WI38 (cell line): ENCODE data around the gene ZSCAN21.

Experiments
- H3K4me3 ChIP-seq: 2 replicates; pipeline ENCODE4 v1.5.1; 2011; ENCODE audit warnings: low read depth, mild to moderate bottlenecking, control low read depth, low read length
- TF ChIP-seq, protein P1 (sequence below): IDR thresholded peaks from 2 replicates; pipeline ENCODE4 v1.5.1; 2012; ENCODE audit warnings: low read depth, mild to moderate bottlenecking, control low read depth, low read length

The ZSCAN21 gene

DNA sequence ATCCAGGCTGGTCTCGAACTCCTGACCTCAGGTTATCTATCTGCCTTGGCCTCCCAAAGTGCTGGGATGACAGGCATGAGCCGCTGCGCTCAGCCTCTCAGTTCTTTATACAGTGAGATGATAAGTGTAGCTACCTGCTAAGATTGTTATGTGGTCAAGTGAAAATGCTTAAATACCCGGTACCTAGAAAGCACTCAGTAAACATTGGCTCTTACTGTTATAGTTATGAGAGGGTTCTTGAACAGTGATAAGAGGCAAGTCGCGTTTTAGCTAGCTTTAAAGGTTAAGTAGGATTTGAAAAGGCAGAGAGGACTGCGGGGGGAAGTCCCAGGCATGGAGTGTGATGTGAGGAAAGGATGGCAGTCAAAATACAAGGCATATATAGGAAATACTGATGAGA lies 29.7 kb upstream of the ZSCAN21 start:
- TF ChIP-seq, protein P1, sequence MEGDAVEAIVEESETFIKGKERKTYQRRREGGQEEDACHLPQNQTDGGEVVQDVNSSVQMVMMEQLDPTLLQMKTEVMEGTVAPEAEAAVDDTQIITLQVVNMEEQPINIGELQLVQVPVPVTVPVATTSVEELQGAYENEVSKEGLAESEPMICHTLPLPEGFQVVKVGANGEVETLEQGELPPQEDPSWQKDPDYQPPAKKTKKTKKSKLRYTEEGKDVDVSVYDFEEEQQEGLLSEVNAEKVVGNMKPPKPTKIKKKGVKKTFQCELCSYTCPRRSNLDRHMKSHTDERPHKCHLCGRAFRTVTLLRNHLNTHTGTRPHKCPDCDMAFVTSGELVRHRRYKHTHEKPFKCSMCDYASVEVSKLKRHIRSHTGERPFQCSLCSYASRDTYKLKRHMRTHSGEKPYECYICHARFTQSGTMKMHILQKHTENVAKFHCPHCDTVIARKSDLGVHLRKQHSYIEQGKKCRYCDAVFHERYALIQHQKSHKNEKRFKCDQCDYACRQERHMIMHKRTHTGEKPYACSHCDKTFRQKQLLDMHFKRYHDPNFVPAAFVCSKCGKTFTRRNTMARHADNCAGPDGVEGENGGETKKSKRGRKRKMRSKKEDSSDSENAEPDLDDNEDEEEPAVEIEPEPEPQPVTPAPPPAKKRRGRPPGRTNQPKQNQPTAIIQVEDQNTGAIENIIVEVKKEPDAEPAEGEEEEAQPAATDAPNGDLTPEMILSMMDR, result no peak
- no peak overlapping the region for H3K4me3 ChIP-seq

DNA sequence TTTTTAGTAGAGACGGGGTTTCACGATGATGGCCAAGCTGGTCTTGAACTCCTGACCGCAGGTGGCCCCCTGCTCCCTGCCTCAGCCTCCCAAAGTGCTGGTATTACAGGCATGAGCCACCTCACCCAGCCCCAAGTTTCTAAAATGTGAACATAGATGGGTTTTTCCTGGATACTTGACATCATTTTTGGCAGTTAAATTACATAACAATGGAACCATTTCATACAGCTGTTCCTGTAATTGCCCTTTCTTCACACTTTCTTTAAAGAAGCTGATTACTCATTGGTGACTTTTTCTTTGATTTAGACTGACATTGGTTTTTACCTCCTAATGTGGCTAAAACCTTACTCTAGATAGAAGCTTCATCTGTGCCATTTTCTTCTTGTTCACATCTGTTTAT lies 28.3 kb upstream of the ZSCAN21 start:
- TF ChIP-seq, protein P1, result no peak
- H3K4me3 ChIP-seq, result no peak overlapping the region

DNA sequence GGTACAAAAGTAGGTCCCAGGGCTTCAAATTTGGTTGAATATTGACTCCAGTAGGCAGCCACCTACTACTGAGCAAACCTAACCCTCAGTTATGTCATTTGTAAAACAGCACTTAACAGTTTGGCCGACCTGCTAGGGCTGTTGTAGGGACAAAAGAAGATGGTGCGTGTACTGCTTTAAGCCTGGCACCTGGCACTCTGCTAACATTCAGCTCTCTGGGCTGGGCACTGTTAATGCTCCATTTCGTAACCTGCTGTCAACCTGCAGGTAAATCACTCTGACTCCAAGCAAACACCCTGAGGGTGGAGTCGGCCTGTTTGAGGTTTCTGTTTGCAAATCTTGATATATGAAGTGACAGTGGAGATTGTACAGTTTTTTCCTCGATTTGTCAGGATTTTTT lies 27.0 kb upstream of the ZSCAN21 start:
- TF ChIP-seq, protein P1, result no peak
- no peak overlapping the region for H3K4me3 ChIP-seq

DNA sequence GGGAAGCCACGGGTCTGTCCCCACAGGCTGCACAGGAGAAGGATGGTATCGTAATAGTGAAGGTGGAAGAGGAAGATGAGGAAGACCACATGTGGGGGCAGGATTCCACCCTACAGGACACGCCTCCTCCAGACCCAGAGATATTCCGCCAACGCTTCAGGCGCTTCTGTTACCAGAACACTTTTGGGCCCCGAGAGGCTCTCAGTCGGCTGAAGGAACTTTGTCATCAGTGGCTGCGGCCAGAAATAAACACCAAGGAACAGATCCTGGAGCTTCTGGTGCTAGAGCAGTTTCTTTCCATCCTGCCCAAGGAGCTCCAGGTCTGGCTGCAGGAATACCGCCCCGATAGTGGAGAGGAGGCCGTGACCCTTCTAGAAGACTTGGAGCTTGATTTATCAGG lies 26.0 kb upstream of the ZSCAN21 start:
- no peak overlapping the region for H3K4me3 ChIP-seq
- TF ChIP-seq, protein P1, result no peak

DNA sequence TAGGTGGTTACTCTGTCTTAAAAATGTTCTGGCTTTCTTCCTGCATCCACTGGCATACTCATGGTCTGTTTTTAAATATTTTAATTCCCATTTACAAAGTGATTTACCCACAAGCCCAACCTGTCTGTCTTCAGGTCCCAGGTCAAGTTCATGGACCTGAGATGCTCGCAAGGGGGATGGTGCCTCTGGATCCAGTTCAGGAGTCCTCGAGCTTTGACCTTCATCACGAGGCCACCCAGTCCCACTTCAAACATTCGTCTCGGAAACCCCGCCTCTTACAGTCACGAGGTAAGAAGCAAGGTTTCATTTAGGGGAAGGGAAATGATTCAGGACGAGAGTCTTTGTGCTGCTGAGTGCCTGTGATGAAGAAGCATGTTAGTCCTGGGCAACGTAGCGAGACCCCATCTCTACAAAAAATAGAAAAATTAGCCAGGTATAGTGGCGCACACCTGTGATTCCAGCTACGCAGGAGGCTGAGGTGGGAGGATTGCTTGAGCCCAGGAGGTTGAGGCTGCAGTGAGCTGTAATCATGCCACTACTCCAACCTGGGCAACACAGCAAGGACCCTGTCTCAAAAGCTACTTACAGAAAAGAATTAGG lies 25.5 kb upstream of the ZSCAN21 start:
- H3K4me3 ChIP-seq, result no peak overlapping the region
- TF ChIP-seq, protein P1, result no peak

DNA sequence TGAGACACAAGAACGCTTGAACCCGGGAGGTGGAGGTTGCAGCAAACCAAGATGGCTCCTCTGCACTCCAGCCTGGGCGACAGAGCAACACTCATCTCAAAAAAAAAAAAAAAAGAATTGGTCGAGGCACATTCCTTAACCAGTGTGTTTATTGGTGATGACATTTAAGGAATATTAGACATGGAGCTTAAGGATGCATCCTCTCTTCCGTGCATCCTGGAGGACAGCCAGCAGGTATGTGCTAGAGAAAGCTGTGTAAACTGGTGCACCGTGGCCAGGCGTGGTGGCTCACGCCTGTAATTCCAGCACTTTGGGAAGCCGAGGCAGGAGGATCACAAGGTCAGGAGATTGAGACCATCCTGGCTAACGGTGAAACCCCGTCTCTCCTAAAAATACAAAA lies 22.4 kb upstream of the ZSCAN21 start:
- TF ChIP-seq, protein P1, result no peak
- no peak overlapping the region for H3K4me3 ChIP-seq

DNA sequence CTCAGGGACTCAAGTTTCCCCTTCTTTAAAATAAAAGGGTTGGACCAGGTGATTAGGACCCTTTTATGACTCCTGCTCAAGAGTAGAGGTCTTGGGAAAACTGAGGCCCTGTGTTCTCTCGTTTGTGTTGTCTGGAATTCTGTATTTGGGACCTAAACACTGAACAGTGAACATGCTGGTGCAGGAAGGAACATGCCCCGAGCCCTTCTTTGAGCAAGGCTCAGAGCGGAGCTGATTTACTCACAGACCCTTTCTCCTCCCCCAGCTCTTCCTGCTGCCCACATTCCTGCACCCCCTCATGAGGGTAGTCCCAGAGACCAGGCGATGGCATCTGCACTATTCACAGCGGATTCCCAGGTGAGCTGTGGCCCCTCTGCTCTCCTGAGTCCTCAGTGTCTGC lies 20.0 kb upstream of the ZSCAN21 start:
- no peak overlapping the region for H3K4me3 ChIP-seq
- TF ChIP-seq, protein P1, result no peak
